CD4-positive, alpha-beta T cell treated with Interleukin-10 for 1 hour (primary cell): ENCODE results near the gene MFAP3L.
"Not testable (repeated sequence)": the region's sequence is repeated elsewhere in the genome, so short reads cannot be mapped to it uniquely, and the experiment has no call there.

Experiments
- DNase-seq: peaks from one replicate; pipeline ENCODE4 v3.0.0-alpha.2; 2020

MFAP3L gene

GRCh38 chr4:169986369-169986768 lies 39.8 kb downstream of the MFAP3L start:
- DNase-seq = no peak

- no peak for DNase-seq
Observed at GRCh38 chr4:169985881-169986280, 40.3 kb downstream of the MFAP3L start.

- no peak for DNase-seq
Observed at GRCh38 chr4:169984745-169985144, 41.5 kb downstream of the MFAP3L start.

- DNase-seq = no peak
Observed at GRCh38 chr4:169984173-169984572, 42.0 kb downstream of the MFAP3L start.

- no peak for DNase-seq
Observed at GRCh38 chr4:169976951-169977350, 49.2 kb downstream of the MFAP3L start.

GRCh38 chr4:169975838-169976796 lies 50.1 kb downstream of the MFAP3L start:
- no peak for DNase-seq

- no peak for DNase-seq
Observed at GRCh38 chr4:169975131-169975837, 50.9 kb downstream of the MFAP3L start.

GRCh38 chr4:169971456-169972015 lies 54.7 kb downstream of the MFAP3L start:
- DNase-seq = no peak

- DNase-seq = no peak
Observed at GRCh38 chr4:169968999-169969398, 57.2 kb downstream of the MFAP3L start.

- no peak for DNase-seq
Observed at GRCh38 chr4:169963998-169964397, 62.2 kb downstream of the MFAP3L start.

- no peak for DNase-seq
Observed at GRCh38 chr4:169959254-169959653, 66.9 kb downstream of the MFAP3L start.

- DNase-seq = no peak
Observed at GRCh38 chr4:169958629-169959028, 67.6 kb downstream of the MFAP3L start.

GRCh38 chr4:169957785-169958184 lies 68.4 kb downstream of the MFAP3L start:
- DNase-seq = no peak

GRCh38 chr4:169956091-169956843 lies 69.9 kb downstream of the MFAP3L start:
- no peak for DNase-seq

GRCh38 chr4:169955521-169955920 lies 70.7 kb downstream of the MFAP3L start:
- no peak for DNase-seq

GRCh38 chr4:169952236-169953002 lies 73.8 kb downstream of the MFAP3L start:
- DNase-seq = no peak

- no peak for DNase-seq
Observed at GRCh38 chr4:169948271-169948670, 77.9 kb downstream of the MFAP3L start.

- DNase-seq = no peak
Observed at GRCh38 chr4:169945636-169946035, 80.6 kb downstream of the MFAP3L start.

- DNase-seq = not testable (repeated sequence)
Observed at GRCh38 chr4:169943601-169944000, 82.6 kb downstream of the MFAP3L start.

GRCh38 chr4:169941141-169941540 lies 85.1 kb downstream of the MFAP3L start:
- no peak for DNase-seq

- DNase-seq = no peak
Observed at GRCh38 chr4:169940460-169940859, 85.7 kb downstream of the MFAP3L start.
